Measurements from ENCODE around the gene DHDH.

DHDH gene

GRCh38 chr19:48987323-48987722 is 53.8 kb downstream of the DHDH start:
- no peak overlapping the region for H3K4me2 ChIP-seq
- no peak overlapping the region for H3K4me3 ChIP-seq (IDR thresholded peaks at IDR 0.05; ENCODE audit: insufficient read depth, low read depth, low read length)
- no peak overlapping the region for H2AFZ ChIP-seq (ENCODE audit: low read depth)
- H3K27me3 ChIP-seq (ENCODE audit: insufficient read depth, low read depth) = no peaks in the 10 kb centered on the region
- H3K4me1 ChIP-seq (ENCODE audit: low read depth, poor library complexity, severe bottlenecking) = peaks cover 5% of the 10 kb centered on the region
- no peak overlapping the region for H3K9ac ChIP-seq
- no peaks in the 10 kb centered on the region for H4K20me1 ChIP-seq (ENCODE audit: insufficient read depth)
- peaks cover 14% of the 10 kb centered on the region; the same call in 1 of the 2 replicates for H3K79me2 ChIP-seq (ENCODE audit: insufficient read depth, low read depth)
- no peak for TF ChIP-seq CTCF (conservative IDR thresholded peaks at IDR 0.05; ENCODE audit: low read depth, low read length)
- H3K27ac ChIP-seq = no peak overlapping the region
- no peaks in the 10 kb centered on the region for H3K36me3 ChIP-seq (ENCODE audit: insufficient read depth)

- Histone ChIP-seq H3K27me3 (ENCODE audit: insufficient read depth, low read depth) (no peaks in the 10 kb centered on the region), H3K79me2 (ENCODE audit: insufficient read depth, low read depth) (peaks cover 21% of the 10 kb centered on the region; the same call in 1 of the 2 replicates), H3K4me3 (IDR thresholded peaks at IDR 0.05; ENCODE audit: insufficient read depth, low read depth, low read length) (no peak overlapping the region), H3K27ac (no peak overlapping the region), H3K9ac (no peak overlapping the region), H3K36me3 (ENCODE audit: insufficient read depth) (no peaks in the 10 kb centered on the region), H4K20me1 (ENCODE audit: insufficient read depth) (no peaks in the 10 kb centered on the region), H3K4me1 (ENCODE audit: low read depth, poor library complexity, severe bottlenecking) (peaks cover 5% of the 10 kb centered on the region), H2AFZ (ENCODE audit: low read depth) (no peak overlapping the region), H3K4me2 (no peak overlapping the region)
- no peak for TF ChIP-seq CTCF (conservative IDR thresholded peaks at IDR 0.05; ENCODE audit: low read depth, low read length)
These were observed 54.8 kb downstream of the DHDH start for GRCh38 chr19:48988286-48988685.

GRCh38 chr19:48988860-48989259 is 55.4 kb downstream of the DHDH start:
- Histone ChIP-seq H3K79me2 (ENCODE audit: insufficient read depth, low read depth) (peaks cover 23% of the 10 kb centered on the region), H3K27ac (no peak overlapping the region), H3K4me2 (no peak overlapping the region), H2AFZ (ENCODE audit: low read depth) (no peak overlapping the region), H3K4me1 (ENCODE audit: low read depth, poor library complexity, severe bottlenecking) (peaks cover 5% of the 10 kb centered on the region), H4K20me1 (ENCODE audit: insufficient read depth) (no peaks in the 10 kb centered on the region), H3K4me3 (IDR thresholded peaks at IDR 0.05; ENCODE audit: insufficient read depth, low read depth, low read length) (no peak overlapping the region), H3K36me3 (ENCODE audit: insufficient read depth) (no peaks in the 10 kb centered on the region), H3K27me3 (ENCODE audit: insufficient read depth, low read depth) (no peaks in the 10 kb centered on the region), H3K9ac (no peak overlapping the region)
- TF ChIP-seq CTCF (conservative IDR thresholded peaks at IDR 0.05; ENCODE audit: low read depth, low read length) = no peak

- Histone ChIP-seq H3K27me3 (ENCODE audit: insufficient read depth, low read depth) (no peaks in the 10 kb centered on the region), H3K4me1 (ENCODE audit: low read depth, poor library complexity, severe bottlenecking) (peaks cover 9% of the 10 kb centered on the region), H3K36me3 (ENCODE audit: insufficient read depth) (no peaks in the 10 kb centered on the region), H3K4me3 (IDR thresholded peaks at IDR 0.05; ENCODE audit: insufficient read depth, low read depth, low read length) (no peak overlapping the region), H2AFZ (ENCODE audit: low read depth) (no peak overlapping the region), H3K4me2 (no peak overlapping the region), H3K27ac (no peak overlapping the region), H4K20me1 (ENCODE audit: insufficient read depth) (no peaks in the 10 kb centered on the region), H3K79me2 (ENCODE audit: insufficient read depth, low read depth) (peaks cover 32% of the 10 kb centered on the region), H3K9ac (no peak overlapping the region)
- TF ChIP-seq CTCF (conservative IDR thresholded peaks at IDR 0.05; ENCODE audit: low read depth, low read length) = no peak
These were observed 56.3 kb downstream of the DHDH start for GRCh38 chr19:48989701-48990291.
